Caco-2 (cell line): Measurements from ENCODE around the gene CREB5. TPM values are rescaled to one million over a fixed set of nuclear protein-coding genes. Genes with fewer than 3 reads are reported as not detected.

Experiments used
- BruUV-seq: library from RNA; stranded (reverse); fragments of 400-500 nt; replicated peaks from 2 replicates; lab custom pipeline; 2021; lab: Mats Ljungman, UMichigan
- CTCF ChIA-PET: fragments of 300-600 bp; sonication (Branson Sonifier 250); formaldehyde crosslinking; loops from one replicate; lab custom pipeline; 2022; ENCODE audit warnings: antibody characterized with exemption; lab: Charles Lee
- POLR2A ChIA-PET: fragments of 300-600 bp; sonication (Branson Sonifier 250); formaldehyde crosslinking; loops from one replicate; lab custom pipeline; 2022; ENCODE audit warnings: antibody characterized with exemption; lab: Charles Lee
- DNase-seq, 2 experiments: peaks; one replicate each; pipeline versions ENCODE4 v3.0.0 to v3.0.0-alpha.2; 2020 to 2022
- H3K27me3 ChIP-seq: replicated peaks from 2 replicates; pipeline ENCODE4 v1.6.0; 2011; ENCODE audit warnings: low read length; ENCODE audit not compliant: control insufficient read depth, insufficient read depth
- H3K36me3 ChIP-seq: 2 replicates; pipeline ENCODE4 v1.5.1; 2011; ENCODE audit warnings: low read length; ENCODE audit not compliant: control insufficient read depth, insufficient read depth
- H3K4me1 ChIP-seq: fragments of 250-450 bp; sonication (Bioruptor Pico); 2 replicates; pipeline ENCODE4 v1.5.1; 2020; ENCODE audit warnings: mild to moderate bottlenecking
- H3K4me3 ChIP-seq: 2 replicates; pipeline ENCODE4 v1.5.1; 2011; ENCODE audit warnings: low read depth, mild to moderate bottlenecking, control low read depth, low read length
- H3K9me3 ChIP-seq: fragments of 250-450 bp; sonication (Bioruptor Pico); 2 replicates; pipeline ENCODE4 v1.5.1; 2020; ENCODE audit warnings: mild to moderate bottlenecking, moderate library complexity
- H3K27ac Mint-ChIP-seq: one replicate; pipeline ENCODE4 v1.8.0; 2022; ENCODE audit warnings: mixed read lengths; ENCODE audit not compliant: unreplicated experiment
- H3K27me3 Mint-ChIP-seq: one replicate; pipeline ENCODE4 v1.8.0; 2022; ENCODE audit warnings: mixed read lengths; ENCODE audit not compliant: insufficient read depth, unreplicated experiment
- H3K36me3 Mint-ChIP-seq: one replicate; pipeline ENCODE4 v1.8.0; 2022; ENCODE audit warnings: mild to moderate bottlenecking, mixed read lengths; ENCODE audit not compliant: insufficient read depth, unreplicated experiment
- H3K4me1 Mint-ChIP-seq: one replicate; pipeline ENCODE4 v1.8.0; 2022; ENCODE audit warnings: low read depth, mixed read lengths; ENCODE audit not compliant: unreplicated experiment
- H3K4me3 Mint-ChIP-seq: one replicate; pipeline ENCODE4 v1.8.0; 2022; ENCODE audit warnings: mild to moderate bottlenecking, moderate library complexity, mixed read lengths; ENCODE audit not compliant: unreplicated experiment
- H3K9me3 Mint-ChIP-seq: one replicate; pipeline ENCODE4 v1.8.0; 2022; ENCODE audit warnings: mixed read lengths; ENCODE audit not compliant: unreplicated experiment
- CTCF ChIP-seq, 2 experiments: fragments of 200-600 bp in 1 of 2; IDR thresholded peaks; 1 replicate in 1 of 2; 2 replicates in 1 of 2; pipeline versions ENCODE4 v1.5.1 to v1.8.0; 2011 to 2022; ENCODE audit warnings: antibody characterized with exemption in 1 of 2, control low read depth in 1 of 2, inconsistent platforms in 1 of 2, low read depth in 1 of 2, low read length in 1 of 2, mild to moderate bottlenecking in 1 of 2, moderate library complexity in 1 of 2; ENCODE audit not compliant: insufficient read depth in 1 of 2, severe bottlenecking in 1 of 2, unreplicated experiment in 1 of 2
- intact Hi-C: fragments of 100-400 bp; cut with micrococcal nuclease; formaldehyde crosslinking; loops from one replicate; pipeline ENCODE4 v1.10.0; 2022; ENCODE audit not compliant: unreplicated experiment
- total RNA-seq: library from RNA; stranded (reverse); gene quantifications from 2 replicates; pipeline ENCODE4 v1.2.3, GENCODE V29; 2022

The CREB5 gene
- total RNA-seq, 1 experiment from 2014 or later, result 9.1 TPM

DNA sequence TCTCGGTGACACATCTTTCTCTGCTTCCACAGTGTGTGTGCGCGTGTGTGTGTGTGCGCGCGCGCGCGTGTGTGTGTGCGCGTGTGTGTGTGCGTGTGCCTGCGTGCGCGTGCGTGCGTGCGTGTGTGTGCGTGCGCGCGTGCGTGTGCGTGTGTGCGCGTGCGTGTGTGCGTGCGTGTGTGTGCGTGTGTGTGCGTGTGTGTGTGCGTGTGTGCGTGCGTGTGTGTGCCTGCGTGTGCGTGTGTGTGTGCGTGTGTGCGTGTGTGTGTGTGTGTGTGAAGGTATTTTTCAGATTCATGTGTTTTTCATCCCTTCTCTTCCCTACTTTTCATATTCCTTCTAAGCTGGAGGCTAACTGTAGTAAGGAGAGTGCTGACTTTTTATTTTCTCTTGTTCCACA lies 148.4 kb downstream of the CREB5 start:
- POLR2A ChIA-PET, result no interaction called here
- Mint-ChIP-seq H3K36me3 (no peaks in the 10 kb centered on the region), H3K4me1 (peaks cover 5% of the 10 kb centered on the region), H3K4me3 (no peak overlapping the region), H3K27ac (no peak overlapping the region), H3K27me3 (no peaks in the 10 kb centered on the region), H3K9me3 (peaks cover 13% of the 10 kb centered on the region)
- no peak for TF ChIP-seq CTCF (IDR thresholded peaks at IDR 0.05; ENCODE audit: insufficient read depth in 1 of 2, low read depth in 1 of 2, low read length in 1 of 2, severe bottlenecking in 1 of 2, unreplicated experiment in 1 of 2)
- no peaks in the 10 kb centered on the region for H3K27me3 ChIP-seq
- no peaks in the 10 kb centered on the region; the same call in 1 of the 2 replicates for H3K4me1 ChIP-seq
- no peak overlapping the region for H3K4me3 ChIP-seq
- CTCF ChIA-PET, result no interaction called here
- DNase-seq, result no peak
- intact Hi-C loops, result no loop called here
- no TSS peak for BruUV-seq
- H3K9me3 ChIP-seq, result no peaks in the 10 kb centered on the region
- no peaks in the 10 kb centered on the region for H3K36me3 ChIP-seq

DNA sequence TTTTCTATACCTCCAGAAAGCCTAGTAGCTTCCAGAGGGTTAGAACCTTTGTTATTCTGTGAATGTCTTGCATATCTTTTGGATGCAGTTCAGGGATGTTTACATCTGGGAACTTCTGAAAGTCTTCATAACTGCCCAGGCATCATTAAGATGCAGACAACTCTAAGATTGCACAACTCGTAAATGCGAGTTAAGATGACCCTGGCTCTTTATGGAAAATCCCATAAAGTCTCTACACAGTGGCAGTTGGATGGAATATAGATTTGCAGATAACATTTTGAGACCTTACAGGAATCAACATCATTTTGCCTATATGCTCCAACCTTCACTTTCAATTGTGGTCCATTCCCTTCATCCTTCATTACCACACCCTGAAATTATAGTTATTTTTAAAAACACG lies 151.7 kb downstream of the CREB5 start:
- BruUV-seq, result no TSS peak
- H3K9me3 Mint-ChIP-seq, result peaks cover 13% of the 10 kb centered on the region
- no peak for TF ChIP-seq CTCF (IDR thresholded peaks at IDR 0.05; ENCODE audit: insufficient read depth in 1 of 2, low read depth in 1 of 2, low read length in 1 of 2, severe bottlenecking in 1 of 2, unreplicated experiment in 1 of 2)
- H3K4me1 Mint-ChIP-seq, result peaks cover 5% of the 10 kb centered on the region
- H3K4me1 ChIP-seq, result no peaks in the 10 kb centered on the region; the same call in 1 of the 2 replicates
- no peak overlapping the region for H3K4me3 ChIP-seq
- H3K27me3 Mint-ChIP-seq, result no peaks in the 10 kb centered on the region
- no peak overlapping the region for H3K27ac Mint-ChIP-seq
- intact Hi-C loops, result no loop called here
- no peaks in the 10 kb centered on the region for H3K36me3 ChIP-seq
- ChIA-PET POLR2A (no interaction called here), CTCF (no interaction called here)
- H3K9me3 ChIP-seq, result no peaks in the 10 kb centered on the region
- no peaks in the 10 kb centered on the region for H3K36me3 Mint-ChIP-seq
- H3K27me3 ChIP-seq, result no peaks in the 10 kb centered on the region
- no peak overlapping the region for H3K4me3 Mint-ChIP-seq
- DNase-seq, result no peak

DNA sequence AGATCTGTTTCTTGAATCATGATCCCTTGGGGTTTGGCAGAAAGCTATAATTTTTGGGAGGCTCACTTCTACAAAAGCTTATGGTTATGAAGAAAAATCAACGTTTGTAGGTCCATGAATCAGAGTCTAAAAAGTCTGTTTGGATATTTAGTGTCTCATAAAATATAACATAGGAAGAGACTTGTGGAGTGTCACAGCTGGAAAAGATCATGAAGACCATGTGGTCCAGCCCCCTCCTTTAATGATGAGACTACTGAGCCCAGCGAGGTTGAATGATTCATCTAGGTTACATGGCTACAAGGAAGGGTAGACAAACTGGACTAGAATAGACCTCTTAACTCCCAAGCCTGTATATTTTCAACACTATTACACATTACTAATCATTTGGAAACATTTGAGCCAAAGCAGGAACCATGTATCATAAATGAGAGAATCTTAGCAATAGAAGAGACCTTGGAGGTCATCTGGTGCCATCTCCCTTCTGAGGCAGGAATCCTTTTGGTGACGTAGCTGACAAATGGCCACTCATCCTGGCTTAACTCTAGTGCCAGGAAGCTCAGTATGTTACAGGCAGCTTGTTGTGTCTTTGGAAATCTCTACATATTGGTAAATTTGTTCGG lies 152.5 kb downstream of the CREB5 start:
- Mint-ChIP-seq H3K27ac (no peak overlapping the region), H3K4me1 (peaks cover 5% of the 10 kb centered on the region), H3K27me3 (no peaks in the 10 kb centered on the region), H3K36me3 (no peaks in the 10 kb centered on the region), H3K4me3 (no peak overlapping the region), H3K9me3 (peaks cover 9% of the 10 kb centered on the region)
- H3K36me3 ChIP-seq, result no peaks in the 10 kb centered on the region
- ChIA-PET POLR2A (no interaction called here), CTCF (no interaction called here)
- intact Hi-C loops, result no loop called here
- BruUV-seq, result no TSS peak
- DNase-seq, result no peak
- no peaks in the 10 kb centered on the region for H3K27me3 ChIP-seq
- TF ChIP-seq CTCF (IDR thresholded peaks at IDR 0.05; ENCODE audit: insufficient read depth in 1 of 2, low read depth in 1 of 2, low read length in 1 of 2, severe bottlenecking in 1 of 2, unreplicated experiment in 1 of 2), result no peak
- no peak overlapping the region for H3K4me3 ChIP-seq
- no peaks in the 10 kb centered on the region for H3K9me3 ChIP-seq
- H3K4me1 ChIP-seq, result no peaks in the 10 kb centered on the region
